Measurements from ENCODE around the gene FOXI2.

DNA sequence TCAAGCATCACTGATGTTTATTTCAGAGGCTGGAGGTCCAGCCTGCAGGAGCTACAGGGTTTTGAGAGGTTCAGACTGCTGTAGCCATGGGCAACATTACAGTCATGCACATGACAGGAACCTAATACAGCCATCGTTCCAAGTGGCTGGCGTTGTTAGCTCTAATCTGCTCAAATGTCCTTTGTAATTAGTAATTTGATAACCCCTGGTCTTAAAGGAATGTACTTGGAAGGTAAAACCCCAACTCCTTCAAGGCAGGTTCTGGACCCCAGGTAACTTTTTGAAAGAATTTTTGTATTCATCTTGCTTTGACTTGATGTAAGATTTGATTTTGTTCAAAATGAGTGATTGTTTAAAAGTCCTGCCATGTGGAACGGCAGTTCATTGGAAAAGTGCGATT lies 34.7 kb upstream of the FOXI2 start:
- TF ChIP-seq POLR2A (IDR thresholded peaks at IDR 0.05; ENCODE audit: low read length): no peak
- no peak for TF ChIP-seq GATA1 (IDR thresholded peaks at IDR 0.05; ENCODE audit: low read depth, low read length)

Data from erythroblast (primary cell).